SK-N-MC (cell line): ENCODE data around the gene ST6GALNAC6.

Experiments
- EZH2 ChIP-seq: fragments of 200-600 bp; sonication (generic); IDR thresholded peaks from one replicate; pipeline ENCODE4 v1.6.1; 2017; ENCODE audit warnings: antibody characterized with exemption
- FOXP2 ChIP-seq: optimal IDR thresholded peaks from 2 replicates; pipeline ENCODE3; 2011; ENCODE audit warnings: mild to moderate bottlenecking, moderate library complexity; ENCODE audit not compliant: insufficient read depth; ENCODE audit errors: extremely low read length, control extremely low read depth
- POLR2AphosphoS5 ChIP-seq: IDR thresholded peaks from 2 replicates; pipeline ENCODE4 v1.6.1; 2012; ENCODE audit warnings: mild to moderate bottlenecking, low read depth, low read length, borderline replicate concordance

DNA sequence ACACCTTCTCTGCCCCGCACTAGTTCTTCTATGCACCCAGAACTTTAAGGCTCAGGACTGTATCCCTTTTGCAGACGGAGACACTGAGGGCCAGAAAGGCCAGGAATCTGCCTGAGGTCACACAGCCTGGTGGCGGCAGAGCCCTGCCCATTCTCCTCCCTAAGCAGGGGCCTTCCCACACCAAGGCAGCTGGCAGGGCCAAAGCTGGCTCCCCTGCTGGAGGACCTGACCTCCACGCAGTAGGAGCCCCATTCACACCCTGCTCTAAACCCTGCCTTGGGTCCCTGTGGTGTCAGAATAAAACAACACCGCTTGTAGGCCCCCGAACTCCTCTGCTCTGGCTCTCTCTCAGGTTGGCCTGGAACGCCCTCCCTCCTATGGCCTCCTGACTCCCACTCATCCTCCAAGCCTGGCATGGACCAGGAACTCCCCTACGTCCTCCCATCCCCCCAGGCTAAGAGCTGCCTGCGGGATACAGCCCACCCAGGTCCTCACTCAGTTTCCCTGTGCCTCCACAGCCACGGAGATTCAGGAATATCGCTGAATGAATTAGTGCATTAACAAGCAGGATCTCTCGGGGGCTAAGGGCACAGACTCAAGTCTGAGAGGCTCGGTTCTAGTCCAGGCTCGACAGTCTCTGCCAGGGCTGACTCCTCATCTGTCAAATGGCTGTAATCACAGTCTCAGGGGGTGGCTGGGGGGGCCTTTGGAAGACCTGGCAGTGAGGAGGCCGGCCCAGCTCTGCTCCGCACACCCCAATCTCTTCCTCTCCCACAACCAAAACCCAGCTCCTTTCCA, 2.8 kb downstream of the ST6GALNAC6 start:
- TF ChIP-seq EZH2 (no peak), POLR2AphosphoS5 (no peak), FOXP2 (no peak)
